OCI-LY7 (cell line): ENCODE data around the gene MTMR4.

Experiments used
- EZH2phosphoT487 ChIP-seq: fragments of 200-600 bp; sonication (generic); IDR thresholded peaks from 2 replicates; pipeline ENCODE4 v1.6.1; 2018; ENCODE audit warnings: low read depth, borderline replicate concordance, mild to moderate bottlenecking, mixed run types, antibody characterized with exemption, low read length, moderate library complexity, mixed read lengths
- TF ChIP-seq, protein P1 (sequence below): fragments of 200-600 bp; sonication (generic); conservative IDR thresholded peaks from 2 replicates; pipeline ENCODE4 v1.5.1; 2014; ENCODE audit warnings: mild to moderate bottlenecking, antibody characterized with exemption, low read length, moderate library complexity, mixed read lengths

DNA sequence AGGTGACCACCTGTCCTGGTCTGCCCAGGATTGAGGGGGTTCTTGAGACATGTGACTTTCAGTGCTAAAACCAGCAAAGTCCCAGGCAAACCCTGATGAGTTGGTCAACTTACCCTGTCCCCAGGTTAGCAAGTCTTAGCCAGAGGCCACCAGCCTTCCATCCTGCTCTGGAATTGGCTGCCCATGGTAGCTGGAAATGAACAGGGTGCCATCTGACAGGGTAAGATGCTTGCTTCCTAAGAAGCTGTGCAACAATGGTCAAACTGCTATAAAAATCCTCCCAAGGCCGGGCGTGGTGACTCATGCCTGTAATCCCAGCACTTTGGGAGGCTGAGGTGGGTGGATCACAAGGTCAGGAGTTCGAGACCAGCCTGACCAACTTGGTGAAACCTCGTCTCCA, 22.8 kb upstream of the MTMR4 start:
- TF ChIP-seq, protein P1, sequence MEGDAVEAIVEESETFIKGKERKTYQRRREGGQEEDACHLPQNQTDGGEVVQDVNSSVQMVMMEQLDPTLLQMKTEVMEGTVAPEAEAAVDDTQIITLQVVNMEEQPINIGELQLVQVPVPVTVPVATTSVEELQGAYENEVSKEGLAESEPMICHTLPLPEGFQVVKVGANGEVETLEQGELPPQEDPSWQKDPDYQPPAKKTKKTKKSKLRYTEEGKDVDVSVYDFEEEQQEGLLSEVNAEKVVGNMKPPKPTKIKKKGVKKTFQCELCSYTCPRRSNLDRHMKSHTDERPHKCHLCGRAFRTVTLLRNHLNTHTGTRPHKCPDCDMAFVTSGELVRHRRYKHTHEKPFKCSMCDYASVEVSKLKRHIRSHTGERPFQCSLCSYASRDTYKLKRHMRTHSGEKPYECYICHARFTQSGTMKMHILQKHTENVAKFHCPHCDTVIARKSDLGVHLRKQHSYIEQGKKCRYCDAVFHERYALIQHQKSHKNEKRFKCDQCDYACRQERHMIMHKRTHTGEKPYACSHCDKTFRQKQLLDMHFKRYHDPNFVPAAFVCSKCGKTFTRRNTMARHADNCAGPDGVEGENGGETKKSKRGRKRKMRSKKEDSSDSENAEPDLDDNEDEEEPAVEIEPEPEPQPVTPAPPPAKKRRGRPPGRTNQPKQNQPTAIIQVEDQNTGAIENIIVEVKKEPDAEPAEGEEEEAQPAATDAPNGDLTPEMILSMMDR = no peak
- TF ChIP-seq EZH2phosphoT487 = no peak
